Measurements from ENCODE around the gene USP6NL.

USP6NL gene

DNA sequence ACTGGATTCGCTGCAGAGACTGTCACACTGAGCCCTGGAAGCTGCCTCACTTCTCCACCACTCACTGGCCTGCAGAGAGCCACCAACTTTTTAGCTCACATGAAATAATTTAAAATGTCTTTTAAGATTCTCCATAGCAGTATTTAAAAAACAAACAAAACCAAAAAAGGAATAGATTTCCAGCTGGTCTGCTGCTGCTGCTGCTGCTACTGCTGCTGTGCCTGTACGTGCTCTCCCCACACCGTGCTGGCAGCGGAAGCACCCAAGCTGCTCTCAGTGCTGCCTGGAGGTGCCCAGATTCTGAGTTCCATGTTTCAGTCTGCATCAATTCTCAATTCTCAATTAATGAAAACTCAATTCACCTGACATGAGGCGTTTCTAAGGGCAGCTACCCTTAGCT, 146.0 kb downstream of the USP6NL start:
- H3K4me3 ChIP-seq (ENCODE audit: low read depth, low read length): no peak overlapping the region
- TF ChIP-seq, protein P1, sequence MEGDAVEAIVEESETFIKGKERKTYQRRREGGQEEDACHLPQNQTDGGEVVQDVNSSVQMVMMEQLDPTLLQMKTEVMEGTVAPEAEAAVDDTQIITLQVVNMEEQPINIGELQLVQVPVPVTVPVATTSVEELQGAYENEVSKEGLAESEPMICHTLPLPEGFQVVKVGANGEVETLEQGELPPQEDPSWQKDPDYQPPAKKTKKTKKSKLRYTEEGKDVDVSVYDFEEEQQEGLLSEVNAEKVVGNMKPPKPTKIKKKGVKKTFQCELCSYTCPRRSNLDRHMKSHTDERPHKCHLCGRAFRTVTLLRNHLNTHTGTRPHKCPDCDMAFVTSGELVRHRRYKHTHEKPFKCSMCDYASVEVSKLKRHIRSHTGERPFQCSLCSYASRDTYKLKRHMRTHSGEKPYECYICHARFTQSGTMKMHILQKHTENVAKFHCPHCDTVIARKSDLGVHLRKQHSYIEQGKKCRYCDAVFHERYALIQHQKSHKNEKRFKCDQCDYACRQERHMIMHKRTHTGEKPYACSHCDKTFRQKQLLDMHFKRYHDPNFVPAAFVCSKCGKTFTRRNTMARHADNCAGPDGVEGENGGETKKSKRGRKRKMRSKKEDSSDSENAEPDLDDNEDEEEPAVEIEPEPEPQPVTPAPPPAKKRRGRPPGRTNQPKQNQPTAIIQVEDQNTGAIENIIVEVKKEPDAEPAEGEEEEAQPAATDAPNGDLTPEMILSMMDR (IDR thresholded peaks at IDR 0.05; ENCODE audit: low read depth, low read length, missing control alignments): no peak
- no peak for DNase-seq (ENCODE audit: low read depth)

DNA sequence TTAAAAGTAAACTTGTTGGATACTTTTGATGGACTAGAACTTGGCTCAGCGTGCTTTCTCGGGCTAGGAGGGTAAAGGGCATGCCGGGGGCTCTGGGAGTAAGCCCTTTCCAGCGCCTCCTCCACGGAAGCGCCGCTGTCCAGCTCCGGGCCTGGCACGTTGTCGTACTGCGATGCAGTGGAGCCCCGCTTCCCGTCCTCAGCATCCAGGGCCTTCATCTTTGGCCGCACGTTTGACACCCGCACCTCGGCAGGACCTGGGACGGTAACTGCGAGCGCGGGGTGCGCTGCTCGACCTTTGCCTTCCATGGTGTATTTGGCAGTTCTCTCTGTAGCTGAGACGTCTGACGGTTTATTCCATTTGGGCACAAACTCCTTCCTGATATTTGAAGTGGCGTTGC, 148.3 kb downstream of the USP6NL start:
- H3K4me3 ChIP-seq (ENCODE audit: low read depth, low read length): no peak overlapping the region
- no peak for DNase-seq (ENCODE audit: low read depth)
- TF ChIP-seq, protein P1 (IDR thresholded peaks at IDR 0.05; ENCODE audit: low read depth, low read length, missing control alignments): no peak

DNA sequence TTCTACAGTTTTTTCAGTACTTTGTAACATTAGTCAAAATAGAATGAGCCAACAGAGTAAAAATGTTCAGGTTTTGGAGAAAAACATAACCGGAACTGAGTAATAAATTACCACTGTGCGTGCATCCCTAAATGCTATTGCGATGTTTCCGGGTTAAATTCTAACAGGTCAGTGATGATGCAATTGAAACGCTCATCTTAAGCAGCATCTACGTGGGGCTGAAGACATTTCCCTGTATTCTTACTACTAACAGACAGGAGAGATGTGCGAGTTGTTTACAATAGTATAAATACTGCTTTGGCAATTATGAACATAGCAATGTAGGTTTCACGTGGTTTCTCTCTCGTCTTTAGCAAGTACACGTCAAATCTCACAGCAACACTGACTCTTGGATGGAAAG, 149.4 kb downstream of the USP6NL start:
- TF ChIP-seq, protein P1 (IDR thresholded peaks at IDR 0.05; ENCODE audit: low read depth, low read length, missing control alignments): no peak
- no peak overlapping the region for H3K4me3 ChIP-seq (ENCODE audit: low read depth, low read length)
- DNase-seq (ENCODE audit: low read depth): no peak

DNA sequence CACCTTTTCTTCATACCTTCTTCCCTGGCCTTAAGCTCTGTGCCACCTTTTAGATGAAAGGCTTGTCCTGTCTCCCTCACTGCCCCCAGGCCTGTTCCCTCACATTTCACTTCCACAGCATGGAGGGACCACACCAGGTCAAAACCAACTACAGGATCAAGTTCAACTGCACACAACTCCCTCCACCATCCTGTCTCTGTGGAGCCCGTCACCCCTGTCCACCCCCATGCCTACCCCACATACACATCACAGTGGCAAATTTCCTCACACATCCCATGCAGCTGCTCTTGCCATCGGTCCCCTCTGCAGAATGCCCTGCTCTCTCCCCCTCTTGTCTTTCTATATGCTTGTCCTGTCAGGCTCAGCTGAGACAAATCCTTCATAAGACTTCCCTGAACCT, 154.1 kb downstream of the USP6NL start:
- H3K4me3 ChIP-seq (ENCODE audit: low read depth, low read length): no peak overlapping the region
- DNase-seq (ENCODE audit: low read depth): no peak
- TF ChIP-seq, protein P1 (IDR thresholded peaks at IDR 0.05; ENCODE audit: low read depth, low read length, missing control alignments): no peak

DNA sequence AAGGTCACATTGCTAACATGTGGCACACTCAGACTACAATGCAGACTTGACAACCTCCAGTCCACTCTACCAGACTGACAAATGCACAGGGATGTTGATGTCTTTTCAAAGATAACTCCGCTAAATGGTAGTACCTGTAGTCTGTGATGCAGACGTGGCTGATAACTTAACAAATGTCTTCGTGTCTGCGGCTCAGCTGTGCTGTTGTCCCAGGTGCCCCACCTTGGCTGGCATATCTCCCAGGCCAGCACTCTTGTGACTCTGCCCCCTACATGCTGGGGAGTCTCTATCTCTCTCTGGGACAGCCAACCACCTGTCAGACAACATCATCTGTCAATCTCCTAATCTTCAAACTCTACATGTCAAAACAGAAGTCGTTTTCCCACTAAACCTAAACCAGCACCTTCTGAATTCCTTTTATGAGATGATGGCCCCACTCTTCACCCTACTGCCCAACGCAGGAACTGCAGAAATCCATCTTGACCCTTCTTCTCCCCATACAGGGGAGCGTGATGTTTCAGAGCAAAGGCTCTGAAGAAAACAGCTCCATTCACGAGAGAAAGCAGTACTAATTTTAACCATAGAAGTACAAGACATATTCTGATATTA, 156.4 kb downstream of the USP6NL start:
- H3K4me3 ChIP-seq (ENCODE audit: low read depth, low read length): no peak overlapping the region
- DNase-seq (ENCODE audit: low read depth): no peak
- TF ChIP-seq, protein P1 (IDR thresholded peaks at IDR 0.05; ENCODE audit: low read depth, low read length, missing control alignments): peak; percentile 51

DNA sequence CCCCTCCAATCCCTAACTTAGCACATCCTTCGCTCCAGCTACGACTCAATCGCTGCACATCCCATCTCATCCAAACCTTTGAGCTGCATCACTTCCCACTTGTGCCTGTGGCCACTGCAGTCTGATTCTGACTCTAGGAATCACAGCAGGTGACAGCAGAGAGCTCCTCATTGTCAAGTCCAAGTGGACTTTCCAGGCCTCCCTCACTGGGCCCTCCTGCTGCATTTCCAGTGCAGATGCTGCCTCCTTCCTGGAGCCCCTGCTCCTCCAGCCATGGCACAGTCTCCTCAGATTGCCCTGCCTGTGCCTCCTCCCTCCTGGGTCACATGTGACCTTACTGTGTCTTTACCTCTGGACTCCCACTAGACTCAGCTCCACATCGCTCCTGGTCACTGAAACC, 157.3 kb downstream of the USP6NL start:
- no peak overlapping the region for H3K4me3 ChIP-seq (ENCODE audit: low read depth, low read length)
- TF ChIP-seq, protein P1 (IDR thresholded peaks at IDR 0.05; ENCODE audit: low read depth, low read length, missing control alignments): no peak
- no peak for DNase-seq (ENCODE audit: low read depth)

DNA sequence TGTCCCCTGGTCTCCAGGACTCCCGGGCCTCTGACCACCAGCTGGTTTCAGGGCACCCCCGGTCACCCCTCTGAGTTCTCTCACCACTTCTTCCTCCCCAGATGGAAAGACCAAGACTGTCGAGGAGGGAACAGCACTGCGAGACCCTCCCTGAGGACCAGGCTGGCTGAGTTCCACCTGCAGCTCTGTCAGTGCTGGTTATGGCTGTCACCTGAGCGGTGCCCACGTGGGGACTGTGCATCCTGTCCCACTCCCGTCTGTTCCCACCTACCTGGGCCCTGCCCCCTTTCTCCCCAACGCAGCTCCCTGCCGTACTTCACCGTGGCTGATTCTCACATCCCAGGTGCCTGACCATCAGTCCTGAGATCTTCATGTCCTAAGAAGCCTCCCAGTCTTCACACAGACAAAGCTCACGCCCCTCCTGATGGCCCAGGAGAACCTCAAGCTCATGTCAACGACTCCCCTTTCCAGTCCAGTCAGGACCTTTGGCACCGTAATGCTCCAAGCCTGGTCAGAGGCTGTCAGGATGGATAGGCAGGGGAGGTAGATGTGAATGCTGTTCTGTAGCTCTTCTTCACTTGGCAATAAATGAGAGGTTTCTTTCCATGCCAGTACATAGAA, 159.7 kb downstream of the USP6NL start:
- H3K4me3 ChIP-seq (ENCODE audit: low read depth, low read length): no peak overlapping the region
- no peak for DNase-seq (ENCODE audit: low read depth)
- TF ChIP-seq, protein P1 (IDR thresholded peaks at IDR 0.05; ENCODE audit: low read depth, low read length, missing control alignments): no peak
